Urothelium cell line (cell line): ENCODE data around the gene PGAP3.
"Not testable (repeated sequence)": the region's sequence is repeated elsewhere in the genome, so short reads cannot be mapped to it uniquely, and the experiment has no call there.

ENCODE experiments used
- DNase-seq: peaks from one replicate; pipeline ENCODE4 v3.0.0; 2011; ENCODE audit warnings: low spot score, mixed read lengths
- FAIRE-seq: peaks from 2 replicates; lab custom pipeline; 2011; peaks lifted over from hg19 to GRCh38; lab: Jason Lieb, UNC

PGAP3 gene, protein sequence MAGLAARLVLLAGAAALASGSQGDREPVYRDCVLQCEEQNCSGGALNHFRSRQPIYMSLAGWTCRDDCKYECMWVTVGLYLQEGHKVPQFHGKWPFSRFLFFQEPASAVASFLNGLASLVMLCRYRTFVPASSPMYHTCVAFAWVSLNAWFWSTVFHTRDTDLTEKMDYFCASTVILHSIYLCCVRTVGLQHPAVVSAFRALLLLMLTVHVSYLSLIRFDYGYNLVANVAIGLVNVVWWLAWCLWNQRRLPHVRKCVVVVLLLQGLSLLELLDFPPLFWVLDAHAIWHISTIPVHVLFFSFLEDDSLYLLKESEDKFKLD

DNA sequence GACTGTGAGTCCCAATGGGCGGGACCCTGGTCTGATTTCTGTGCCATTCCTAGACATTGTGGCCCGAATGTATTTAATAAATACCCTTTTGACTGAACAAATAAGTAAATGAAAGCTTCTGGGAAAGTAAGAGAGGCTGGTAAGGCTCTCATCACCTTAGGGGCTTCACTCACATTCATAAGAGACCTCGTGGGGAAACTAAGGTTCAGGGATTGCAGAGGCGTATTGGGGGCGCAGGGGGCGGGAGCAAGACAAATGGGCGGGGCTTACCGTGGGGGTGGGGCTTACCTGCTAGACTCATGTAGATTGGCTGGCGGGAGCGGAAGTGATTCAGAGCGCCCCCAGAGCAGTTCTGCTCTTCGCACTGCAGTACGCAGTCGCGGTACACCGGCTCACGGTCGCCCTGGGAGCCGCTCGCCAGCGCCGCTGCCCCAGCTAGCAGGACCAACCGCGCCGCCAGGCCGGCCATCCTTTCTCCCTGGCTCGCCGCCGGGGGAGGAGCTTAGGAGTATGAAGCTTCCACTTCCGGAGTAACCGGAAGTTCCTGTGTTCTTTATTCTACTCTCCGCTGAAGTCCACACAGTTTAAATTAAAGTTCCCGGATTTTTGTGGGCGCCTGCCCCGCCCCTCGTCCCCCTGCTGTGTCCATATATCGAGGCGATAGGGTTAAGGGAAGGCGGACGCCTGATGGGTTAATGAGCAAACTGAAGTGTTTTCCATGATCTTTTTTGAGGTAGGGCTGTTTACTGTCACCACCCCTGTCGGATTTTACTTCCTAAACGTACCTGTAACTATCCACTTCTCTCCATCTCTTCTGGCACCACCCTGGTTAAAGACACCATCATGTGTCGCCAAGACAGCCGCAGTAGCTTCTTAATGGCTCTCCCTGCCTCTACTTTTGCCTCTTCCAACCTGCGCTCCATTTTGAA lies at the start of gene PGAP3:
Gene PGAP3, minus strand, starts transcription at position 512 of the 929 bp plus-strand sequence. Its CDS starts 43 bp downstream, at position 469.
- FAIRE-seq: no peak
- DNase-seq: peak; percentile 94

DNA sequence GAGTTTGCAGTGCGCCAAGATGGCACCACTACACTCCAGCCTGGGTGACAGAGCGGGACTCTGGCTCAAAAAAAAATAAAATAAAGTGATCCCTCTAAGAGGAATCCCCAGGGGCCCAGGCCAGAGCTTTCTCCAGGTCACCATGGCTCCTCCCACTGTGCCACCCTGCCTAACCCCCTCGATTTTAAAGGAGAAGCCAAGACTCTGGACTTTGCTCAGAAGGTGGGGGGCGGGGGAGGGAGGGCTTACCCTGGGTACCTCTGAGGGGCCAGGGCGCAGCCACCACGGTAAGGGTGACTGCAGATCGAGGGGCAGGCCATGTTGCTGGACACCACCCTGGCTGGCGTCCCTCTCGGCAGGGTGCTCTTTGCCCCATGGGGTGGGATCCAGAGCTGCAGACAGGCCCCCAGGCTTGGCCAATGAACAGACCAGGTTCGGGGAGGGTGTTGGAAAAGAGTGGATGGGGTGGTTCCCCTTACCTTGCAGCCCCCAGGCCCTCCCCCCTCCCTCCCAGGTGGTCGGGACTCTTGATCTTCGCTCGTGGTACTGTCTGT lies 49.4 kb upstream of the PGAP3 start:
- FAIRE-seq: no peak
- no peak for DNase-seq

DNA sequence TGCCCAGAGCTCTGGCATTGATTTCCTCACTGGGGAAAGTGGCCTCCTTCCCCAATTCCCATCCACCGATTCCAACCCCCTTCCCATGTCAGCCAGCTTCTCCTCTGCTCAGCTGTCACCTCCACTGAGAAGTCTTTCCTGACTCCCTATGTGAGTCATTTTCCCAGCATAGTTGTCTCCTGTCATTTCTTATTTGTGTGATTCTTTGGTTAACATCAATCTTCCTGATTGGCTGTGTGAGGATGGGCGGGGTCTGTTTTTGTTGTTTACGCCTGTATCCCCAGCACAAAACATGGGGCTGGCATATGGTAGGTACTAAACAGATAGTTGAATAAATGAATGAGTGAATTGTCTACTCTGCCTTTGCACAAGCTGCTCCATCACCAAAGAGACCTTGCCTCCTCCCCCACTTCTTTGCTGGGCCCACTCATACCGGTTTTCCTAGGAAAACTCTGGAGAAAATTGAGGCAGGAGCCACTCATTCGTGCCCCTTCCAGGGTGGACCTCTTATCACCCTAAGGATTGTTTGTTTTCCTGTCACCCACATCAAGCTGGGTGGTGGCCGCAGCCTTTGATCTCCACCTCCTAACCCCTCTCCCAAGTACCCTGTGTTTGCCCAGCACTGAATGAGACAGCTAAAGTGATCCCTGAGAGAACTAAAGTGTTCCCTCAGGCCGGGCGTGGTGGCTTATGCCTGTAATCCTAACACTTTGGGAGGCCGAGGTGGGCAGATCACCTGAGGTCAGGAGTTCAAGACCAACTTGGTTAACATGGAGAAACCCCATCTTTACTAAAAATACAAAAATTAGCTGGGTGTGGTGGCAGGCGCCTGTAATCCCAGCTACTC lies 48.7 kb upstream of the PGAP3 start:
- no peak for DNase-seq
- peak; percentile 17 for FAIRE-seq

DNA sequence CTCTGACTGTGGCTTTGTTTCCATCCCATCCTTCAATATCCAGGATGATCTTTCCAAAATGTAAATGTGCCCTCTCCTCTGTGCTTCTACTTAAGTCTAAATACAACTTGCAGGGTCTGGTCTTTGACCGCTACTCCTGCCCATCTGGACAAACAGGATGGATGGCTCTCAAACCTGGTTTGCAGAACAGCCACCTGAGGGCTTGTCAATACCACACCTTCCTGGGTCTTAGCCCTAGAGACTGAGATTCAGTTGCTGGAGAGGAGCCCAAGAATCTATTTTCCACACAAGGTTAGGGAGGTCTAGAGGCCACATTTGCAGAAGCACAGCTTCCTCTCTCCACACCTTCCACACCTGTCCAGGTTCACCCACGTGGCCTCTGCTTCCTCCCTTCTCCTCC lies 48.0 kb upstream of the PGAP3 start:
- DNase-seq (no peak), FAIRE-seq (no peak)

DNA sequence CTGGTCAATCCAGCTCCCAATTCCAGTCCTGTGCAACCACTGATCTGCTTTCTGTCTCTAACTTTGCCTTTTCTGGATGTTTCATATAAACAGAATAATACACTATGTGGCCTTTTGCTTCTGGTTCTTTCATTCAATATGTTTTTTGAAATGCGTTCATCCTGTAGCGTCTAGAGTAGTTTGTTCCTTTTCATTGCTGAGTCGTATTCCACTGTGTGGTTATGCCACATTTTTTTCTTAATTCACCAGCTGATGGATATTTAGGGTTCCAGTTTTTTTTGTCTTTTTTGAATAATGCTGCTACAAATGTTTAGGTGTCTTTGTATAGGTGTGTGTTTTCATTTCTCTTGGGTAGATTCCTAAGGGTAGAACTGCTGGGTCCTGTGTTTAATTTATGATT lies 44.7 kb upstream of the PGAP3 start:
- FAIRE-seq (no peak), DNase-seq (no peak)

DNA sequence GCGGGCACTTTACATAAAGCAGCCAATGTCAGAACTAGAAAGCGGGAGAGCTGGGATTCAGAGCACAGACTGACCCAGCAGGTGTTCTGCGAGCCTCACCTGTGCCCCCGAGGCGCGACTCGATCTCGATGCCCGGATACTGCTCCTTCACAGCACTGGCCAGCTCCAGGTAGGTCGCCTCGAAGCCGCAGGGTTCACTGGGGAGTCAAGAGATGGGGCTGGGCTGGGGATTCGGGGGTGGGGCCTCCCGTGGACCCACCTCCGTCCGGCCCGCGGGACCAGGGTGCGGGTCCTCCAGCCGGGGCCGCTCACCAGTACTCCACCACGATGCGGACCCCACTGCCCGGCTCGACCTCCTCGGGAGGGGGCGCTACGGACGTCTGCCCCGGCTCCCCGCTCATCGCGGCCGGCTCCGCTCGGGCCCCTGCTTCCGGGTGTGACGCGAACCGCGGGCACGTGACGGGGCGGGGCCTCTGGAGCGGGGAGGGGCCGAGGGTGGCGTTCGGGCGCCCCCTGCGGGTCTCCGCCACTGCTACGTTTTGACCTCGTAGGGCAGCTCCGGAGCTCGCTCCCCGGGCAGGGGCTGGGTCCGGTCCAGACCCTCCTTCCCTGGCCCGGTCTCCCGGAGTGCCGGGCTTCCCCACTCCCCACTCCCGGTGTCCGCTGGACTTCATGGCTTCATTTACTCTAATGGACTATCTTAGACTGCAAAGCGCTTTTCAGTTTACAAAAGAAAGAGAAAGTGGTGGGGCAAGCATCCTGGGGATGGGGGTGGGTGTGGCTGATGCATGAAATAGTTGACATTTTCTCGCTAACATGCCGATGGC lies 42.5 kb upstream of the PGAP3 start, which contains the start of gene MIEN1:
Gene MIEN1, minus strand, starts transcription at position 438 of the 827 bp plus-strand sequence. Its CDS starts 37 bp downstream, at position 401.
- FAIRE-seq (peak; percentile 30), DNase-seq (peak; percentile 96)

DNA sequence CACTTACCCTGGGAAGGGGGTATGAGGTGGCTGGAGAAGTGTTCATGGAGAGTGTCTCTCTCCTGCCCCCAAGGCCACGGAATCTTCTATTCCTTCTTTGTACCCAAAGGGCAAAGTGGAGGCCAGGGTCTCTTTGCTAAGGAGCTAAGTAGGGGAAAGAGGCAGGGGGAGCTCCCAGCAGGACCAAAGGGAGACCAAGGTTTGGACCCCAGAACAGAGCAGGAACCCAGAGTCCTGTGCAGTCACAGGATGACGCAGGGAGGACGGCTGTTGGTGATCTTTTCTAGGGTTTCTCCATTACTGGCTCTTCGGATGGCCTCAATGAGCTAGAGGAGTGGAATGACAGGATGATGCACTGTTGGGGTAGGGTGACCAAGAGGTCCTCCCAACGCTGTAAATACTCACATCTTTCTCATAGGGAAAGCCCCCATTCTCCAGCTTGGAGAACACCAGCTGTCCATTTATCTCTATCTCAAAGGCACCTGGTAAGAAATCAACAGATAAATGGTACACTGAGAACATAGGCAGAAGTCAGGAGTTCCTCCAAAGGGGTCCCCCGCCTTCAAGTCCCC lies 41.5 kb upstream of the PGAP3 start:
- no peak for DNase-seq
- FAIRE-seq: no peak

DNA sequence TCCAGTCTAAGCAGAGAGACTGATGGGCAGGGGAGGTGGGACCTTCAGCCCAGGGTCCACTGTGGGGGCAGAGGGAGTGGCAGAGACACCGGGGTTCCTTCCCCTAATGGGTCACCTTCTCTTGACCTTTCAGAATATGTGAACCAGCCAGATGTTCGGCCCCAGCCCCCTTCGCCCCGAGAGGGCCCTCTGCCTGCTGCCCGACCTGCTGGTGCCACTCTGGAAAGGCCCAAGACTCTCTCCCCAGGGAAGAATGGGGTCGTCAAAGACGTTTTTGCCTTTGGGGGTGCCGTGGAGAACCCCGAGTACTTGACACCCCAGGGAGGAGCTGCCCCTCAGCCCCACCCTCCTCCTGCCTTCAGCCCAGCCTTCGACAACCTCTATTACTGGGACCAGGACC lies 39.7 kb upstream of the PGAP3 start:
- FAIRE-seq: no peak
- DNase-seq: no peak

DNA sequence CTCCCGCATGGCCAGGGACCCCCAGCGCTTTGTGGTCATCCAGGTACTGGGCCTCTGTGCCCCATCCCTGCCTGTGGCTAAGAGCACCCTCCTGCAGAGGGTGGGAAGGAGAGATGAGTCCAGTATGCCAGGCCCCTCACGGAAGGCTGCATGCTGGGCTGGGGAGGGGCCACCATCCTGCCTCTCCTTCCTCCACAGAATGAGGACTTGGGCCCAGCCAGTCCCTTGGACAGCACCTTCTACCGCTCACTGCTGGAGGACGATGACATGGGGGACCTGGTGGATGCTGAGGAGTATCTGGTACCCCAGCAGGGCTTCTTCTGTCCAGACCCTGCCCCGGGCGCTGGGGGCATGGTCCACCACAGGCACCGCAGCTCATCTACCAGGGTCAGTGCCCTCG lies 38.8 kb upstream of the PGAP3 start:
- FAIRE-seq (no peak), DNase-seq (no peak)

DNA sequence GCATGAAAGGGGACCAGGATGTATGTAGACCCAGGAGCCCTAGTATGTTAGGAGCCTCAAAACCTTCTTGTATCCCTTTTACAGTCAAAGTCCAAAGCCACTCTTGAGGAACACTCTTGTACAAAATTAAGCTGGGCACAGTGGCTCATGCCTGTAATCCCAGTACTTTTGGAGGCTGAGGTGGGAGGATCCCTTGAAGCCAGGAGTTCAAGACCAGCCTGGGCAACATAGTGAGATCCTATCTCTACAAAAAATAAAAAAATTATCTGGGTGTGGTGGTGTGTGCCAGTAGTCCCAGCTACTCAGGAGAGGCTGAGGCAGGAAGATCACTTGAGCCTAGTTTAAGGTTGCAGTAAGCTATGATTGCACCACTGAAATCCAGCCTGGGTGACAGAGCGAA lies 38.1 kb upstream of the PGAP3 start:
- not testable (repeated sequence) for FAIRE-seq, DNase-seq

DNA sequence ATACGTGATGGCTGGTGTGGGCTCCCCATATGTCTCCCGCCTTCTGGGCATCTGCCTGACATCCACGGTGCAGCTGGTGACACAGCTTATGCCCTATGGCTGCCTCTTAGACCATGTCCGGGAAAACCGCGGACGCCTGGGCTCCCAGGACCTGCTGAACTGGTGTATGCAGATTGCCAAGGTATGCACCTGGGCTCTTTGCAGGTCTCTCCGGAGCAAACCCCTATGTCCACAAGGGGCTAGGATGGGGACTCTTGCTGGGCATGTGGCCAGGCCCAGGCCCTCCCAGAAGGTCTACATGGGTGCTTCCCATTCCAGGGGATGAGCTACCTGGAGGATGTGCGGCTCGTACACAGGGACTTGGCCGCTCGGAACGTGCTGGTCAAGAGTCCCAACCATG lies 36.9 kb upstream of the PGAP3 start:
- no peak for FAIRE-seq

DNA sequence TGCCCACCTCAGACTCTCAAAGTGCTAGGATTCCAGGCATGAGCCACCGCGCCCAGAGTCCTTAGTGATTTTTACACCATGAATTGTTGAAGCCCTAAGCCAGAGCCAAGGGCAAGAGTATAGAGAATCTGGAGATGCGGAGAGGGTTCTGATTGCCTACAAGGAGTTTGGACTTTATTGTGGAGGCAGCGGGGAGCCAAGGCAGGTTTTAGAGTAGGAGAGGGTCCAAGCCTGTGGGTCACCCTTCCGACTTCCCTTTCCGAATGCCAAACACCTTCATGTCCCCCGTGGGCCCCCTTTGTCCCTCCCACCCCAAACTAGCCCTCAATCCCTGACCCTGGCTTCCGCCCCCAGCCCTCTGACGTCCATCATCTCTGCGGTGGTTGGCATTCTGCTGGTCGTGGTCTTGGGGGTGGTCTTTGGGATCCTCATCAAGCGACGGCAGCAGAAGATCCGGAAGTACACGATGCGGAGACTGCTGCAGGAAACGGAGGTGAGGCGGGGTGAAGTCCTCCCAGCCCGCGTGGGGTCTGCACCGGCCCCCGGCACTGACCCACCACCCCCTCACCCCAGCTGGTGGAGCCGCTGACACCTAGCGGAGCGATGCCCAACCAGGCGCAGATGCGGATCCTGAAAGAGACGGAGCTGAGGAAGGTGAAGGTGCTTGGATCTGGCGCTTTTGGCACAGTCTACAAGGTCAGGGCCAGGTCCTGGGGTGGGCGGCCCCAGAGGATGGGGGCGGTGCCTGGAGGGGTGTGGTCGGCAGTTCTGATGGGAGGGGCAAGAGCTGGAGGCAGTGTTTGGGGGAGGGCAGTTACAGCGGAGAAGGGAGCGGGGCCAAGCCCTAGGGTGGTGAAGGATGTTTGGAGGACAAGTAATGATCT lies 35.4 kb upstream of the PGAP3 start:
- peak; percentile 5 for FAIRE-seq
- DNase-seq: no peak

More for the DNA sequence above, 36.9 kb upstream of the PGAP3 start:
- DNase-seq: no peak

DNA sequence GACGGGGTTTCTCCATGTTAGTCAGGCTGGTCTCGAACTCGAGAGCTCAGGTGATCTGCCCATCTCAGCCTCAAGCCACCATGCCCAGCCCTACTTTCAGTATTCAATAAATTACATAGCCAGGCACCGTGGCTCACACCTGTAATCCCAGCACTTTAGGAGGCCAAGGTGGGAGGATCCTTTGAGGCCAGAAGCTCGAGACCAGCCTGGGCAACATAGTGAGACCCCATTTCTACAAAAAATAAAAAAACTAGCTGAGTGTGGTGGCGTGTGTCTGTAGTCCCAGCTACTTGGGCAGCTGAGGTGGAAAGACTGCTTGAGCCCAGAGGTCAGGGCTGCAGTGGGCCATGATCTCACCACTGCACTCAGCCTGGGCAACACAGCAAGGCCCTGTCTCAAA lies 34.2 kb upstream of the PGAP3 start:
- FAIRE-seq: no peak

DNA sequence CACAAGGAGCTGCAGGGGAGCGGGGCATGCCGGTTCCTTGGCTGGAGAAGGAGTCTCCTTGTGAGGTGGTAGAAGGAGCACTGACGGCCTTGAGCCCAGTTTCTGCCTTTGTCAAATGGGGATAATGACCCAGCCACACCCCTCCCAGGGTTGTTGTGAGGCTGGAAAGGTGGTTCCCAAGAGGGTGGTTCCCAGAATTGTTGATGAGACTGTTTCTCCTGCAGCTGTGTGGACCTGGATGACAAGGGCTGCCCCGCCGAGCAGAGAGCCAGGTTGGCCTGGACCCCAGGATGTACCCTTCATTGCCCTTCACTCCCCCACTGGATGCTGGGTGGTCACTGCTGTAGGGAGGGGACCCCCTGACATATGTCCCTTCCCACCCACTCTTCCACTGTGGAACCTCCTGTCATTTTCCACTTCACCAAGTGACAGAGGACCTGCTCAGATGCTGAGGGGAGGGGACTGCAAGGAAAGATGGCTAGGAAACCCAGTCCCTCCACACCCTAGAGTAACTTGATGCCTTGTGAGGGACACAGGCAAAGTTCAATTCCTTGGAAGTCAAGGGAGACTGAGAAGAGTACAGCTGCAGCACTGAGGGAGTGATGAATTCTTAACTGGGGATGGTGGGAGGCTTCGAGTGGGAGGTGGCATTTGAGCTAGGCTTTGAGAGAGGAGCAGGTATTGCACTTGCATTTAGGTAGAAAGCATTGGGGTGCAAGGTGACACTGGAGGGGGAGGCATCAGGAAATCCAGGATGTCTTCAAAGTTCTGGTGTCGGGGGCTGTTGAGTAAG lies 31.9 kb upstream of the PGAP3 start:
- FAIRE-seq: no peak
- DNase-seq: no peak

More for the DNA sequence above, 34.2 kb upstream of the PGAP3 start:
- no peak for DNase-seq

DNA sequence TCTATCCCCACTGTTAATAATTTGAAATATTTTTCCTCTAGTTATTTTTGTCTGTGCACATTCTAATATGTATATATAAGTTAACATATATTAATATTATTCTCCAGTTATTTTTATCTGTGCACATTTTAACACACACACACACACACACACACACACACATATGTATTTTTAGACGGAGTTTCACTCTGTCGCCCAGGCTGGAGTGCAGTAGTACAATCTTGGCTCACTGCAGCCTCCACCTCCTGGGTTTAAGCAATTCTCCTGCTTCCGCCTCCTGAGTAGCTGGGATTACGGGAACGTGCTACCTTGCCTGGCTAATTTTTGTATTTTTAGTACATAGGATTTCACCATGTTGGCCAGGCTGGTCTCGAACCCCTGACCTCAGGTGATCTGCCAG lies 29.8 kb upstream of the PGAP3 start:
- no peak for FAIRE-seq
- DNase-seq: no peak

DNA sequence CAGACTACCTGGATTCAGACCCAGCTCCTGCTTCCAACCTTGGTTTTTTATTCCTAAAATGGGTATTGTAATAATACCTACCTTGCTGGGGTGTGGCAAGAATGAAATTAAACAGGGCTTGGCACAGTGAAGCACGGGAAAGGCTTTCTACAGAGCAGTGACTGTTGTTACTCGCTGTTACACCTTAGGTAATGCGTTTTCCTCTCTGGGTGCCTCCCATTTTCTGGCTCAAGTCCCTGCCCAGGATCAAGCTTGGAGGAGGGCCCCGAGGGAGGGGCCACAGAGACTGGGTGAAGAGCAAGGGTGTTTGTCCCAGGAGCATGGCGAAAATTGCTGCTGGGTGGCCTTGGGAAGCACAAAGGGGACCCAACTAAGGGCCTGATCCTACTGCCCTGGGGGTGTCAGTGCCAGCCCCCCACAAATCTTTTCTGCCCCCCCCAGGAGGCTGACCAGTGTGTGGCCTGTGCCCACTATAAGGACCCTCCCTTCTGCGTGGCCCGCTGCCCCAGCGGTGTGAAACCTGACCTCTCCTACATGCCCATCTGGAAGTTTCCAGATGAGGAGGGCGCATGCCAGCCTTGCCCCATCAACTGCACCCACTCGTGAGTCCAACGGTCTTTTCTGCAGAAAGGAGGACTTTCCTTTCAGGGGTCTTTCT lies 29.2 kb upstream of the PGAP3 start:
- DNase-seq: no peak
- FAIRE-seq: no peak
